Mammary epithelial cell (primary cell): ENCODE data around the gene DMXL2.

ENCODE experiments used
- EZH2 ChIP-seq: IDR thresholded peaks from 2 replicates; pipeline ENCODE4 v1.6.1; 2012; ENCODE audit warnings: low read length, inconsistent platforms, borderline replicate concordance
- TF ChIP-seq, protein P1 (sequence below), 2 donors: IDR thresholded peaks in 1 of 2; conservative IDR thresholded peaks in 1 of 2; 2 replicates each; pipeline ENCODE4 v1.5.1; 2011 to 2012; ENCODE audit warnings: inconsistent platforms in 2 of 2, low read length in 2 of 2, mild to moderate bottlenecking in 2 of 2, control low read depth in 1 of 2, low read depth in 1 of 2; ENCODE audit not compliant: insufficient read depth in 1 of 2; ENCODE audit errors: extremely low read depth in 1 of 2

- TF ChIP-seq EZH2, result no peak
- TF ChIP-seq, protein P1, sequence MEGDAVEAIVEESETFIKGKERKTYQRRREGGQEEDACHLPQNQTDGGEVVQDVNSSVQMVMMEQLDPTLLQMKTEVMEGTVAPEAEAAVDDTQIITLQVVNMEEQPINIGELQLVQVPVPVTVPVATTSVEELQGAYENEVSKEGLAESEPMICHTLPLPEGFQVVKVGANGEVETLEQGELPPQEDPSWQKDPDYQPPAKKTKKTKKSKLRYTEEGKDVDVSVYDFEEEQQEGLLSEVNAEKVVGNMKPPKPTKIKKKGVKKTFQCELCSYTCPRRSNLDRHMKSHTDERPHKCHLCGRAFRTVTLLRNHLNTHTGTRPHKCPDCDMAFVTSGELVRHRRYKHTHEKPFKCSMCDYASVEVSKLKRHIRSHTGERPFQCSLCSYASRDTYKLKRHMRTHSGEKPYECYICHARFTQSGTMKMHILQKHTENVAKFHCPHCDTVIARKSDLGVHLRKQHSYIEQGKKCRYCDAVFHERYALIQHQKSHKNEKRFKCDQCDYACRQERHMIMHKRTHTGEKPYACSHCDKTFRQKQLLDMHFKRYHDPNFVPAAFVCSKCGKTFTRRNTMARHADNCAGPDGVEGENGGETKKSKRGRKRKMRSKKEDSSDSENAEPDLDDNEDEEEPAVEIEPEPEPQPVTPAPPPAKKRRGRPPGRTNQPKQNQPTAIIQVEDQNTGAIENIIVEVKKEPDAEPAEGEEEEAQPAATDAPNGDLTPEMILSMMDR (conservative IDR thresholded peaks at IDR 0.05 in 1 of 2, IDR thresholded peaks at IDR 0.05 in 1 of 2; ENCODE audit: extremely low read depth in 1 of 2, insufficient read depth in 1 of 2, low read depth in 1 of 2, low read length in 2 of 2), result no peak
These were observed 19.0 kb upstream of the DMXL2 start for GRCh38 chr15:51641490-51642130.
